IMR-90 (cell line): ENCODE measurements around the gene ST6GALNAC3. TPM values are rescaled to one million over a fixed set of nuclear protein-coding genes. Genes with fewer than 3 reads are reported as not detected.

Experiments used
- ATAC-seq: fragments of 200-7000 bp; cut with Tn5 transposase; 2 replicates; pipeline ENCODE4 v1.9.1; 2020; ENCODE audit warnings: low read depth, mild to moderate bottlenecking, moderate library complexity
- BruUV-seq: library from RNA; stranded (reverse); fragments of 400-500 nt; replicated peaks from 2 replicates; lab custom pipeline; 2021; lab: Mats Ljungman, UMichigan
- CTCF ChIA-PET: fragments of 300-600 bp; formaldehyde crosslinking; extraction: SDS; loops from one replicate; lab custom pipeline; 2021; ENCODE audit warnings: antibody characterized with exemption; lab: Yijun Ruan, JAX
- POLR2A ChIA-PET: fragments of 300-600 bp; sonication (Branson Sonifier 250); formaldehyde crosslinking; loops from one replicate; lab custom pipeline; 2022; ENCODE audit warnings: antibody characterized with exemption; ENCODE audit not compliant: unreplicated experiment; lab: Charles Lee
- DNase-seq: peaks from one replicate; pipeline ENCODE4 v3.0.0; 2013
- H2AFZ ChIP-seq: replicated peaks from 2 replicates; pipeline ENCODE3; 2013; ENCODE audit warnings: low read length, mild to moderate bottlenecking; ENCODE audit not compliant: poor library complexity
- H2AK5ac ChIP-seq: 2 replicates; pipeline ENCODE4 v1.6.1; 2013; ENCODE audit warnings: low read depth, low read length, inconsistent platforms
- H2AK9ac ChIP-seq: replicated peaks from 2 replicates; pipeline ENCODE3; 2013; ENCODE audit warnings: mild to moderate bottlenecking, low read depth, low read length, moderate library complexity; ENCODE audit not compliant: poor library complexity
- H2BK120ac ChIP-seq: 2 replicates; pipeline ENCODE4 v1.6.1; 2013; ENCODE audit warnings: low read depth, low read length, inconsistent platforms
- H2BK15ac ChIP-seq: 3 replicates; pipeline ENCODE4 v1.6.1; 2013; ENCODE audit warnings: low read depth, low read length, inconsistent platforms
- H2BK20ac ChIP-seq: 2 replicates; pipeline ENCODE4 v1.6.1; 2013; ENCODE audit warnings: low read depth, mild to moderate bottlenecking, inconsistent platforms, low read length, moderate library complexity
- H2BK5ac ChIP-seq: 2 replicates; pipeline ENCODE4 v1.6.1; 2013; ENCODE audit warnings: mild to moderate bottlenecking, low read depth, low read length, inconsistent platforms; ENCODE audit not compliant: poor library complexity, severe bottlenecking
- H3K14ac ChIP-seq: replicated peaks from 2 replicates; pipeline ENCODE4 v1.6.1; 2013; ENCODE audit warnings: low read depth, low read length, inconsistent platforms
- H3K18ac ChIP-seq: 2 replicates; pipeline ENCODE4 v1.6.1; 2013; ENCODE audit warnings: low read depth, low read length, control low read depth
- H3K23ac ChIP-seq: 2 replicates; pipeline ENCODE4 v1.6.1; 2013; ENCODE audit warnings: low read depth, low read length, inconsistent platforms
- H3K27ac ChIP-seq: 2 replicates; pipeline ENCODE4 v1.5.1; 2013; ENCODE audit warnings: mild to moderate bottlenecking, control low read depth, low read length; ENCODE audit not compliant: insufficient read depth
- H3K27me3 ChIP-seq: 2 replicates; pipeline ENCODE4 v1.6.1; 2013; ENCODE audit warnings: low read length; ENCODE audit not compliant: control insufficient read depth, insufficient read depth
- H3K36me3 ChIP-seq: 2 replicates; pipeline ENCODE4 v1.6.1; 2013; ENCODE audit warnings: low read length, mixed read lengths; ENCODE audit not compliant: control insufficient read depth, insufficient read depth
- H3K4ac ChIP-seq: 2 replicates; pipeline ENCODE4 v1.6.1; 2013; ENCODE audit warnings: low read depth, low read length, inconsistent platforms
- H3K4me1 ChIP-seq: 2 replicates; pipeline ENCODE4 v1.6.1; 2013; ENCODE audit warnings: low read length, mixed read lengths; ENCODE audit not compliant: control insufficient read depth, insufficient read depth
- H3K4me2 ChIP-seq: 2 replicates; pipeline ENCODE4 v1.6.1; 2013; ENCODE audit warnings: low read depth, mild to moderate bottlenecking, control low read depth, low read length, moderate library complexity
- H3K4me3 ChIP-seq: 2 replicates; pipeline ENCODE4 v1.5.1; 2013; ENCODE audit warnings: low read depth, mild to moderate bottlenecking, control low read depth, low read length, moderate library complexity; ENCODE audit not compliant: insufficient read depth
- H3K56ac ChIP-seq: 2 replicates; pipeline ENCODE4 v1.6.1; 2013; ENCODE audit warnings: low read length, inconsistent platforms; ENCODE audit not compliant: insufficient read depth; ENCODE audit errors: extremely low read depth
- H3K79me1 ChIP-seq, 2 experiments: 2 replicates each; pipeline ENCODE4 v1.6.1; 2013; ENCODE audit warnings: low read length in 2 of 2, inconsistent platforms in 1 of 2, low read depth in 1 of 2
- H3K9ac ChIP-seq: 2 replicates; pipeline ENCODE4 v1.6.1; 2013; ENCODE audit warnings: low read depth, low read length, control low read depth
- H3K9me1 ChIP-seq: 2 replicates; pipeline ENCODE4 v1.6.1; 2013; ENCODE audit warnings: low read length, inconsistent platforms; ENCODE audit not compliant: insufficient read depth
- H3K9me3 ChIP-seq: 2 replicates; pipeline ENCODE4 v1.6.1; 2013; ENCODE audit warnings: low read length; ENCODE audit not compliant: control insufficient read depth, insufficient read depth
- H4K20me1 ChIP-seq: 2 replicates; pipeline ENCODE4 v1.6.1; 2013; ENCODE audit warnings: low read length, inconsistent platforms; ENCODE audit not compliant: insufficient read depth
- H4K5ac ChIP-seq: 2 replicates; pipeline ENCODE4 v1.6.1; 2013; ENCODE audit warnings: mild to moderate bottlenecking, low read depth, low read length, control low read depth
- H4K8ac ChIP-seq, 2 experiments: 2 replicates each; pipeline ENCODE4 v1.6.1; 2013; ENCODE audit warnings: low read depth in 2 of 2, low read length in 2 of 2, control low read depth in 1 of 2, inconsistent platforms in 1 of 2
- H4K91ac ChIP-seq: 2 replicates; pipeline ENCODE4 v1.6.1; 2013; ENCODE audit warnings: low read depth, low read length, inconsistent platforms; ENCODE audit not compliant: insufficient read depth
- BHLHE40 ChIP-seq: fragments of 150-350 bp; IDR thresholded peaks from 2 replicates; pipeline ENCODE4 v1.6.1; 2016; ENCODE audit warnings: mild to moderate bottlenecking, low read depth, low read length
- CEBPB ChIP-seq: IDR thresholded peaks from 2 replicates; pipeline ENCODE4 v1.6.1; 2012; ENCODE audit warnings: low read depth, low read length, improper control_type of control experiment
- CHD1 ChIP-seq: IDR thresholded peaks from 2 replicates; pipeline ENCODE4 v1.6.1; 2012; ENCODE audit warnings: low read depth, low read length, improper control_type of control experiment
- FOS ChIP-seq: fragments of 150-350 bp; IDR thresholded peaks from 2 replicates; pipeline ENCODE4 v1.6.1; 2016; ENCODE audit warnings: low read depth, low read length
- MAFK ChIP-seq: IDR thresholded peaks from 2 replicates; pipeline ENCODE4 v1.6.1; 2012; ENCODE audit warnings: low read depth, low read length, improper control_type of control experiment
- MAZ ChIP-seq: IDR thresholded peaks from 2 replicates; pipeline ENCODE4 v1.6.1; 2012; ENCODE audit warnings: low read depth, mild to moderate bottlenecking, low read length, improper control_type of control experiment, moderate library complexity, borderline replicate concordance
- MXI1 ChIP-seq: IDR thresholded peaks from 2 replicates; pipeline ENCODE4 v1.6.1; 2012; ENCODE audit warnings: low read depth, mild to moderate bottlenecking, low read length, moderate library complexity, borderline replicate concordance
- NFE2L2 ChIP-seq: fragments of 150-350 bp; IDR thresholded peaks from 2 replicates; pipeline ENCODE4 v1.6.1; 2016; ENCODE audit warnings: low read depth, mild to moderate bottlenecking, low read length
- POLR2A ChIP-seq: IDR thresholded peaks from 2 replicates; pipeline ENCODE4 v1.6.1; 2012; ENCODE audit warnings: mild to moderate bottlenecking, low read depth, low read length
- RAD21 ChIP-seq: IDR thresholded peaks from 2 replicates; pipeline ENCODE4 v1.6.1; 2012; ENCODE audit warnings: low read length, improper control_type of control experiment
- RCOR1 ChIP-seq: IDR thresholded peaks from 2 replicates; pipeline ENCODE4 v1.6.1; 2012; ENCODE audit warnings: mild to moderate bottlenecking, low read length, improper control_type of control experiment; ENCODE audit not compliant: insufficient replicate concordance
- RFX5 ChIP-seq: IDR thresholded peaks from 2 replicates; pipeline ENCODE4 v1.8.0; 2012; ENCODE audit warnings: low read depth, mild to moderate bottlenecking, low read length, moderate library complexity
- SMC3 ChIP-seq: fragments of 150-350 bp; IDR thresholded peaks from 2 replicates; pipeline ENCODE4 v1.6.1; 2016; ENCODE audit warnings: low read depth, mild to moderate bottlenecking, antibody characterized with exemption, low read length, moderate library complexity
- WGBS, 2 experiments: methylation state at CpG; one replicate each; pipeline versions ENCODE4 v1.1.5 to v1.1.7; 2013; ENCODE audit warnings: missing lambda C conversion rate in 2 of 2; ENCODE audit not compliant: insufficient read length in 1 of 2; ENCODE audit errors: extremely low coverage in 2 of 2; 5-methylcytosine and 5-hydroxymethylcytosine counted together
- dilution Hi-C: fragments of 300-500 bp; cut with HindIII; formaldehyde crosslinking; loops from one replicate; pipeline ENCODE4 v1.14.3; 2018; ENCODE audit warnings: low sequenced_read_pairs; ENCODE audit not compliant: unreplicated experiment
- in situ Hi-C: fragments of 300-500 bp; cut with MboI; formaldehyde crosslinking; loops from 3 replicates; pipeline ENCODE4 v1.14.3; 2019; ENCODE audit warnings: low sequenced_read_pairs, inconsistent platforms, mixed read lengths
- intact Hi-C: fragments of 100-400 bp; cut with micrococcal nuclease; formaldehyde crosslinking; loops from 2 replicates; pipeline ENCODE4 v1.10.0; 2022
- polyA plus RNA-seq, 3 experiments: library from polyadenylated mRNA; depleted of rRNA; stranded (reverse); fragments of >200 nt; gene quantifications; 2 replicates each; pipeline ENCODE4 v1.2.3, GENCODE V29; 2012; ENCODE audit warnings: low replicate concordance in 1 of 3
- total RNA-seq: library from RNA; depleted of rRNA; stranded (reverse); fragments of >200 nt; gene quantifications from 2 replicates; pipeline ENCODE4 v1.2.3, GENCODE V29; 2012
- TF ChIP-seq, protein P1 (sequence below): fragments of 150-350 bp; IDR thresholded peaks from 2 replicates; pipeline ENCODE4 v1.6.1; 2016; ENCODE audit warnings: low read depth, mild to moderate bottlenecking, low read length, moderate library complexity, borderline replicate concordance
- TF ChIP-seq, protein P2 (sequence below): conservative IDR thresholded peaks from 2 replicates; pipeline ENCODE4 v1.5.1; 2012; ENCODE audit warnings: mild to moderate bottlenecking, low read depth, low read length, improper control_type of control experiment
- TF ChIP-seq, protein P3 (sequence below): fragments of 150-350 bp; IDR thresholded peaks from 2 replicates; pipeline ENCODE4 v1.6.1; 2017; ENCODE audit warnings: mild to moderate bottlenecking, antibody characterized with exemption, low read length, low read depth

The ST6GALNAC3 gene
- total and polyA plus RNA-seq, 2 of the 4 experiments (the other 2 are of a cell fraction): 0.65 to 1.3 TPM

DNA sequence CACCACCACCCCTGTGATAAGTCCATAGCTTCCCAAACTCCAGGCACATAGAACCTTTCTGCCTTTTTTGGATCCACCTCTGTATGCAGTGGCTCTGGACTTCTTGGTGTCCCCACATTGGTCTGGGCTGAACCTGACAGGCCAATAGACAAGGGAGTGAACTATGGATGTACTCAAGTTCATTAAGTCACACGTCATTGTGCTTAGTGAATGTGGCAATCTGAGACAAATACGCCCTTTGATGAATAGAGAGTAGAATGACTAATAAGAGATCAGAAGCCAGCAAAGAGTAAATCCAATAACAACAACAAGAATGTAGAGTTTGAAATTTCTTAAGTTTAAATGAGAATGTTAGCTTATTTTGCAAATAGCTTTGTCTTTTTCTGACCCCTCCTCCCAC lies 114.8 kb downstream of the ST6GALNAC3 start:
- H3K56ac ChIP-seq: no peak overlapping the region
- ChIA-PET CTCF (no interaction called here), POLR2A (no interaction called here)
- H3K9me3 ChIP-seq: no peaks in the 10 kb centered on the region
- DNase-seq (no peak), ATAC-seq (no peak)
- H3K14ac ChIP-seq: no peak overlapping the region
- no peak overlapping the region for H4K8ac ChIP-seq
- no peaks in the 10 kb centered on the region for H3K9me1 ChIP-seq
- H3K9ac ChIP-seq: no peak overlapping the region
- intact Hi-C loops: no loop called here
- dilution Hi-C loops: no loop called here
- no peaks in the 10 kb centered on the region for H4K20me1 ChIP-seq
- no peak overlapping the region for H2AFZ ChIP-seq
- 80% methylated on average over 1 of the region's 2 CpGs; no CpG with 5 or more reads in 1 of the 2 experiments for WGBS, 2 experiments
- H3K27ac ChIP-seq: no peak overlapping the region
- no peak overlapping the region for H2BK5ac ChIP-seq
- no peaks in the 10 kb centered on the region for H3K36me3 ChIP-seq
- H2AK9ac ChIP-seq: no peak overlapping the region
- no peak overlapping the region for H3K4ac ChIP-seq
- H2BK15ac ChIP-seq: no peak overlapping the region
- no peaks in the 10 kb centered on the region for H3K4me1 ChIP-seq
- no peak overlapping the region for H3K23ac ChIP-seq
- no TSS peak for BruUV-seq
- H3K4me2 ChIP-seq: no peak overlapping the region
- H4K5ac ChIP-seq: no peak overlapping the region
- H3K18ac ChIP-seq: no peak overlapping the region
- no peaks in the 10 kb centered on the region for H3K79me1 ChIP-seq
- H2AK5ac ChIP-seq: no peak overlapping the region
- H3K27me3 ChIP-seq: no peaks in the 10 kb centered on the region
- no peak overlapping the region for H3K4me3 ChIP-seq
- no peak overlapping the region for H2BK120ac ChIP-seq
- H2BK20ac ChIP-seq: no peak overlapping the region
- H4K91ac ChIP-seq: no peak overlapping the region
- TF ChIP-seq, protein P1, sequence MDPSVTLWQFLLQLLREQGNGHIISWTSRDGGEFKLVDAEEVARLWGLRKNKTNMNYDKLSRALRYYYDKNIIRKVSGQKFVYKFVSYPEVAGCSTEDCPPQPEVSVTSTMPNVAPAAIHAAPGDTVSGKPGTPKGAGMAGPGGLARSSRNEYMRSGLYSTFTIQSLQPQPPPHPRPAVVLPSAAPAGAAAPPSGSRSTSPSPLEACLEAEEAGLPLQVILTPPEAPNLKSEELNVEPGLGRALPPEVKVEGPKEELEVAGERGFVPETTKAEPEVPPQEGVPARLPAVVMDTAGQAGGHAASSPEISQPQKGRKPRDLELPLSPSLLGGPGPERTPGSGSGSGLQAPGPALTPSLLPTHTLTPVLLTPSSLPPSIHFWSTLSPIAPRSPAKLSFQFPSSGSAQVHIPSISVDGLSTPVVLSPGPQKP: no peak
- no peak for TF ChIP-seq NFE2L2
- TF ChIP-seq MAFK: no peak
- TF ChIP-seq, protein P2, sequence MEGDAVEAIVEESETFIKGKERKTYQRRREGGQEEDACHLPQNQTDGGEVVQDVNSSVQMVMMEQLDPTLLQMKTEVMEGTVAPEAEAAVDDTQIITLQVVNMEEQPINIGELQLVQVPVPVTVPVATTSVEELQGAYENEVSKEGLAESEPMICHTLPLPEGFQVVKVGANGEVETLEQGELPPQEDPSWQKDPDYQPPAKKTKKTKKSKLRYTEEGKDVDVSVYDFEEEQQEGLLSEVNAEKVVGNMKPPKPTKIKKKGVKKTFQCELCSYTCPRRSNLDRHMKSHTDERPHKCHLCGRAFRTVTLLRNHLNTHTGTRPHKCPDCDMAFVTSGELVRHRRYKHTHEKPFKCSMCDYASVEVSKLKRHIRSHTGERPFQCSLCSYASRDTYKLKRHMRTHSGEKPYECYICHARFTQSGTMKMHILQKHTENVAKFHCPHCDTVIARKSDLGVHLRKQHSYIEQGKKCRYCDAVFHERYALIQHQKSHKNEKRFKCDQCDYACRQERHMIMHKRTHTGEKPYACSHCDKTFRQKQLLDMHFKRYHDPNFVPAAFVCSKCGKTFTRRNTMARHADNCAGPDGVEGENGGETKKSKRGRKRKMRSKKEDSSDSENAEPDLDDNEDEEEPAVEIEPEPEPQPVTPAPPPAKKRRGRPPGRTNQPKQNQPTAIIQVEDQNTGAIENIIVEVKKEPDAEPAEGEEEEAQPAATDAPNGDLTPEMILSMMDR: no peak
- no peak for TF ChIP-seq CHD1
- TF ChIP-seq, protein P3, sequence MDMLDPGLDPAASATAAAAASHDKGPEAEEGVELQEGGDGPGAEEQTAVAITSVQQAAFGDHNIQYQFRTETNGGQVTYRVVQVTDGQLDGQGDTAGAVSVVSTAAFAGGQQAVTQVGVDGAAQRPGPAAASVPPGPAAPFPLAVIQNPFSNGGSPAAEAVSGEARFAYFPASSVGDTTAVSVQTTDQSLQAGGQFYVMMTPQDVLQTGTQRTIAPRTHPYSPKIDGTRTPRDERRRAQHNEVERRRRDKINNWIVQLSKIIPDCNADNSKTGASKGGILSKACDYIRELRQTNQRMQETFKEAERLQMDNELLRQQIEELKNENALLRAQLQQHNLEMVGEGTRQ: no peak
- TF ChIP-seq MAZ: no peak
- TF ChIP-seq FOS: no peak
- no peak for TF ChIP-seq CEBPB
- no peak for TF ChIP-seq RAD21
- TF ChIP-seq BHLHE40: no peak
- no peak for TF ChIP-seq RFX5
- TF ChIP-seq RCOR1: no peak
- no peak for TF ChIP-seq SMC3
- TF ChIP-seq MXI1: no peak
- TF ChIP-seq POLR2A: no peak
- in situ Hi-C loops: no loop called here
